NCI-H128 (cell line): Measurements from ENCODE around the gene FAM187B.
"Not testable (repeated sequence)": the region's sequence is repeated elsewhere in the genome, so short reads cannot be mapped to it uniquely, and the experiment has no call there.

Experiments used
- DNase-seq: peaks from one replicate; lab custom pipeline; 2025; ENCODE audit not compliant: unreplicated experiment; lab: John Stamatoyannopoulos, UW

Gene FAM187B

DNA sequence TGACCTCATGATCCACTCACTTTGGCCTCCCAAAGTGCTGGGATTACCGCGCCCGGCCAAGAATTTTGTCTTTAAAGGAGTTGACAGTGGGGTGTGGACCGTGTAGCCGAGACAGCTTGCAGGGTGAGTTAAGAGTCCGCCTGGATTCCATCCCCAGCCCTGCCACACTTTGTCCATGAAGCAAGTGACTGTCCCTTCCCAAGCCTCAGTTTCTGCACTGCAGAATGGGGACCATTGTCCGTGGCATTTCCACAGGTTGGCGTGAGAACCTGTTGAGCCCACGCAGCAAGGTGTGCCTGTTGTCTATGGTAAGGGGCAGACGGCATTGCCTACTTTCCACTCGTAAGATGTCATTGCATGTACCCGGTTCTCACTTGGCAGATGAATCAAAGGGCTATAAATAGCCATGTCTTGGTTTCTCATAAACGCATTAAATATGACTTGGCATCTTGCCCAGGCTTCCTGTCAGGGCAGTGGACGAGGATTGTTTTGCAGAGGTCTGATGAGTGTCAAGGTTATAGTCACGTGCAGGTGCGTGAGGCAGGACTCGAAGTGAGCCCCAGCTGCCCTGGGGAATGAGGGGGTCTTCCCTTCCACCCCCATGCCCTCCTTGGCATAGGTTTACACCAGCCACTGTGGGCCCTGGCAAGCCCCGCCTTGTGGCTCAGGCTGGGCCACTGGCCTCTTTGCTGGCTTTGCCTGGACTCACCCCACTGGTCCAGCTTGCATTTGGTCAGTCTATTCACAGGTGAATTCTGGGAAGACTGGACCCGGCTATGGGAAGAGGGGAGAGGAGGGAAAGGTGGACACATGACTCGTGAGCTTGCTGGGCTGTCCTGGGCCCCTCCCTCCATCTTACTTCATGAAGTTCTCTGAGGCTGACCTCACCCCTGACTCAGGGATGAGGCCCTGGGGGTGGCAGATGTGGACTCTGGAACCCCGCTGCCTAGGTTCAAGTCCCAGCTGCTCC is 14.6 kb downstream of the FAM187B start:
- DNase-seq, result no peak

- DNase-seq, result no peak
These were observed 16.3 kb downstream of the FAM187B start for GRCh38 chr19:35212241-35212640.

GRCh38 chr19:35211545-35212230 is 16.9 kb downstream of the FAM187B start:
- no peak for DNase-seq

- DNase-seq, result no peak
These were observed 18.9 kb downstream of the FAM187B start for GRCh38 chr19:35209646-35210045.

DNA sequence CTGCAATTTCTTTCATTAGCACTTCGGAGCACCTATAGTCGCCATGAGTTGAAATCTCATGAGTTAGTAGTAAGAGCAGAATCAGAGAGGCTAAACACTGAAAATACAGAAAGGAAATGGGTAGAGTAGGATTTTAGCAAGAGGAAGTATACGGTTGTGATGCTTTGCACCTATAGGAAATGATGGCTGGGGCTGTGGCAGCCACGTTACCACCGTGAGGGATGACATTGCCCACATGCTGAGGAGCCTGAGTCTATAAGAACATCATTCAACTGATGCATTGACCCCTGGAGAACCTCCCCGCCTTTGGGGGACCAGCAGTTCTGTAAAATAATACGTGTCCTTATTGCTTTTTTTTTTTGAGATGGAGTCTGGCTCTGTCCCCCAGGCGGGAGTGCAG is 20.4 kb downstream of the FAM187B start:
- no peak for DNase-seq

DNA sequence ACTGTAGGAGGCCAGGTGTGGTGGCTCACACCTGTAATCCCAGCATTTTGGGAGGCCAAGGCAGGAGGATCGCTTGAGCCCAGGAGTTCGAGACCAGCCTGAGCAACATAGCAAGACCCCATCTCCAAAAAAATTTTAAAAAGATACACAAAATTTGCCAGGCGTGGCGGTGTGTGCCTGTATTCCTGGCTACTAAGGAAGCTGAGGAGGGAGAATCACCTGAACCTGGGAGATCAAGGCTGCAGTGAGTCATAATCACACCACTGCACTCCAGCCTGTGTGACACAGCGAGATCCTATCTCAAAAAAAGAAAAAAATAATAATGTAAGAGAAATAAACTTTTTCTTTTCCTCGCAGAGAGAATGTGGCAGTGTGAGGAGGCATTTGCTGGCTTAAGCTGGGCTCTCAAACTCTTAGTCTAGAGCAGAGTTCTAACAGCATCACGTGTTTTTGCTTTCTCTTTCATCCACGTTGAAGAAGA is 21.1 kb downstream of the FAM187B start:
- no peak for DNase-seq

DNA sequence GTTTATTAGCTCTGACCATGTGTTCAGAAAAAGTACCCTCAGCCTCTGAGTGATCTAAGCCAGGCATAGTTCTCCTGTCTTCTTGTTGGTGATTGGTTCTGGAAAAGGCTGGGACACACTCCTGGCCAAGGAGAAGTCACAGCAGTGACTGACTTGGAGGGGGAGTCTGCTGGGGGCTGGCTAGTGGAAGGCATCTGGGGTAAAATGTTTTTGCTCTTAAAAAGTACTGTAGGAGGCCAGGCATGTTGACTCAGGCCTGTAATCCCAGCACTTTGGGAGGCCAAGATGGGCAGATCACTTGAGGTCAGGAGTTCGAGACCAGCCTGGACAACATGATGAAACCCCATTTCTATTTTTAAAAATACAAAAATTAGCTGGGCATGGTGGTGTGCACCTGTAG is 21.7 kb downstream of the FAM187B start:
- DNase-seq, result no peak

GRCh38 chr19:35206379-35206778 is 22.2 kb downstream of the FAM187B start:
- no peak for DNase-seq

- no peak for DNase-seq
These were observed 22.7 kb downstream of the FAM187B start for GRCh38 chr19:35205733-35206323.

- DNase-seq, result no peak
These were observed 23.5 kb downstream of the FAM187B start for GRCh38 chr19:35204799-35205732.

DNA sequence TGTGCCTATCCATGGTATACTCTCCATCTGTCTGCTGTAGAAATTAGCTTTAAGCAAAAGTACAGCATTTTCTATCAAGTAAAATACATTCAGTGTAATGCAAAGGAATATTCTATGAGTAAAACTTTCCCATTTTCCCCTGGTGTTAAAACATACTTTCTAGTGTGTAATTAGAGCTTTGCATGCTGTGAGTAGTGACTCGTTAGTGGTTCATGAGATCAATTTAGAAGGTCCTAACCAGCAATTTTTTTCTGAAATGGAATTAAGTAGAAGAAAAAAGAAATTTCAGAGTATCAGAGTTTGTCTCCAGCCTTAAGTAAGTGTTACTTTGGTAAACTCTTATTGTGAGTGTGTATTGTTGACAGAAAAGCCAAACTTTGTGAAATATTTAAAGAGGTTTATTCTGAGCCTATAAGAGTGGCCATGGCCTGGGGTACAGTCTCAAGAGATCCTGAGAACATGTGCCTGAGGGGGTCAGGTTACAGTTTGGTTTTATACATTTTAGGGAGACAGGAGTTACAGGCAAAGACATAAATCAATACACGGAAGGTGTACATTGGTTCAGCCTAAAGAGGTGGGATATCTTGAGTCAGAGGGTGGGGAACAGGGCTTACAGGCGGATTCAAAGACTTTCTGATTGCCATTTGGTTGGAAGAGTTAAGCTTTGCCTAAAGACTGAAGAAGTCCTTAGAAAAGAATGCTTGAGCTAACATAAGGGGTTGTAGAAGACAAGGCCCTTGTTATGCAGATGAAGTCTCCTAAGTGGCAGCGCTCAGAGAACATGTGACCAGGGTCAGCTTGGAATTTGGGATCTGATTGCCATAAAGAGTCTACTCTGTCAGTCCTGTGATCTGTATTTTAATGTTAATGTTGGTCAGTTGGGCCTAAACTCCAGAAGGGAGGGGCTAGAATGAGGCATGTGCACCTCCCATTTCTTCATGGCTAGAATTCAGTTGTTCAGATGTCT is 25.5 kb downstream of the FAM187B start:
- DNase-seq, result no peak

DNA sequence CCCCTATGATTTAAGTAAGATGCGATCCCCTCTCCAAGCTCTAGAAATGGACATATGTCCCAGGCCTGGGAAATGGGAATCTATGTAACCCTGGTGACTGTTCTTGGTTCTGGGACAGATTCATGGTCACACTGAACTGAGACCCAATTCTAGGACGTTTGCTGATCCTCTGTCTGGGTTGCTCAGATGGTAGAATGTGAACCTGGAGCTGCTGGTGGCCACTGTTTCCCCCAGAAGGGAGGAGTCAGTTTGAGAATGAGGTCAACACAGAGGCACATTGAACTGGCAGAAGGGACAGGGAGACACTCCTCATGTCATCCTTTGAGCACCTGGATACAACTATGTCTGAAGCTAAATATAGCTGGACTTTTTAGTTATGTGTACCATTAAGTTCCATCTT is 29.1 kb downstream of the FAM187B start:
- no peak for DNase-seq

DNA sequence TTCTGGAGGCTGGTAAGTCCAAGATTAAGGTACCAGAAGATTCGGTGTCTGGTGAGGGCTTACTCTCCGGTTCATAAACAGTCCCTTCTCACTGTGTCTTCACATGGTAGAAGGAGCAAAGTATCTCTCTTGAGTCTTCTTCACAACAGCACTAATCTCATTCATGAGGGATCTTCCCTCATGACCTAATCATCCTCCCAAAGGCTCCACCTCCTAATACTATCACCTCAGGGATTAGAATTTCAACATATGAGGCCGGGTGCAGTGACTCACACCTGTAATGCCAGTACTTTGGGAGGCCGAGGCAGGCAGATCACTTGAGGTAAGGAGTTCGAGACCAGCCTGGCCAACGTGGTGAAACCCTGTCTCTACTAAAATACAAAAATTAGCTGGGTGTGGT is 31.7 kb downstream of the FAM187B start:
- not testable (repeated sequence) for DNase-seq

DNA sequence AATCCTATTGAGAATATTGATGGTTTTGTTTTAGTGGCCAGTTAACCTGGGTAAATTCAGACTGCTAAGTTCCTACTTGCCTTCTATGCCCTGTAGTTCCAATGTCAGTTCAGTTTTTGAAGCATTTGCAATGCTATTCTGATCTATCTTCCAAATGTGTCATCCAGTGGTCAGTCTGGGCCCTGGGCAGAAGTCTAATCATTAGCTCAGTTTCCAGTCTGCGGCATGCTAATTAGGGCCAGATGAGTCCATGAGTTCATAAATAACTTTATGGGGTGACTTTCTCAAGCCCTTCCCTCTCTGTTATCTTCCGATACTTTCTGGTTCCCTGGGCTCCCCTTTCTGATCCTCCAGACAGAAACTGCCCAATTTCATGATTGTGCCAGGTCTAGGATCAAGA is 32.7 kb downstream of the FAM187B start:
- DNase-seq, result no peak

GRCh38 chr19:35194012-35194984 is 34.2 kb downstream of the FAM187B start:
- no peak for DNase-seq

DNA sequence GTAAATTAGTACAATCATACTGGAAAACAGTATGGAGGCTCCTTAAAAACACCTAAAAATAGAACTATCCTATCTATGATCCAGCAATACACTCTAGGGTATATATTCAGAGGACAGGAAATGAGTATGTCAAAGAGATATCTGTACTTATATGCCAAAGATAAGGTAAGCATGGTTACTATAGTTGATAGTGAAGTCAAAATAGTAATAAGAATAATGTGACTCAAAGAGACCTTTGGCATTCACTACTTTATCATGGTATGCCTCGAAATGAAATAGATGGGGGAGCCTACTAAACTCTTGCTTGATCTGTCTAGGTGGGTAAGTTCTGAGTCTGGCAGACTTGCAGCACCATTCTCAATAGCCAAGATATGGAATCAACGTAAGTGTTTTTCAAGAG is 43.7 kb downstream of the FAM187B start:
- DNase-seq, result no peak

DNA sequence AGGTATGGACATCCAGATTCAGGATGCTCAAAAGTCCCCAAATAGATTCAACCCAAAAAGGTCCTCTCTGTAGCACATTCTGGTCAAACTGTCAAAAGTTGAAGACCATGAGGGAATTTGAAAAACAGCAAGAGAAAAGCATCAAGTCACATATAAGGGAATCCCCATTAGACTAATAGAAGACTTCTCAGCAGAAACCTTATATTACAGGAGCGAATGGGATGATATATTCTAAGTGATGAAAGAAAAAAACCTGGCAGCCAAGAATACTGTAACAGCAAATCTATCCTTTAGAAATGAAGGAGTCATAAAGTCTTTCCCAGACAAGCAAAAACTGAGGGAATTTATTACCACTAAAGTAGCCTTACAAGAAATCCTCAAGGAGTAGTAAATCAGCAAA is 44.3 kb downstream of the FAM187B start:
- DNase-seq, result no peak

- no peak for DNase-seq
These were observed 47.2 kb downstream of the FAM187B start for GRCh38 chr19:35181387-35181786.
